GM23338 (cell line): Measurements from ENCODE around the gene CCDC63. TPM values are rescaled to one million over a fixed set of nuclear protein-coding genes. Genes with fewer than 3 reads are reported as not detected.

Experiments used
- ATAC-seq: fragments of 200-7000 bp; cut with Tn5 transposase; 3 replicates; pipeline ENCODE4 v1.9.1; 2020
- DNase-seq: peaks from one replicate; pipeline ENCODE4 v3.0.0-alpha.2; 2015; ENCODE audit warnings: low spot score
- H2AFZ ChIP-seq: fragments of 200-600 bp; sonication (generic); 2 replicates; pipeline ENCODE4 v1.8.0; 2016; ENCODE audit warnings: antibody characterized with exemption, mild to moderate bottlenecking, moderate library complexity
- H3F3A ChIP-seq: fragments of 200-600 bp; sonication (generic); replicated peaks from 2 replicates; pipeline ENCODE4 v1.8.0; 2017; ENCODE audit warnings: antibody characterized with exemption, mixed run types, low read depth
- H3K27ac ChIP-seq: fragments of 200-600 bp; sonication (generic); 2 replicates; pipeline ENCODE4 v1.6.1; 2016; ENCODE audit warnings: low read depth
- H3K27me3 ChIP-seq: fragments of 200-600 bp; sonication (generic); 2 replicates; pipeline ENCODE4 v1.8.0; 2016; ENCODE audit warnings: mild to moderate bottlenecking, mixed run types, moderate library complexity; ENCODE audit not compliant: insufficient read depth
- H3K36me3 ChIP-seq: fragments of 200-600 bp; sonication (generic); 2 replicates; pipeline ENCODE4 v1.8.0; 2016; ENCODE audit warnings: mild to moderate bottlenecking; ENCODE audit not compliant: insufficient read depth
- H3K4me1 ChIP-seq: fragments of 200-600 bp; sonication (generic); 2 replicates; pipeline ENCODE4 v1.8.0; 2016; ENCODE audit warnings: mild to moderate bottlenecking, moderate library complexity; ENCODE audit not compliant: insufficient read depth
- H3K4me2 ChIP-seq: fragments of 200-600 bp; sonication (generic); 2 replicates; pipeline ENCODE4 v1.7.1; 2017; ENCODE audit warnings: mixed run types
- H3K4me3 ChIP-seq: fragments of 200-600 bp; sonication (generic); 2 replicates; pipeline ENCODE4 v1.6.1; 2016; ENCODE audit warnings: mixed run types
- H3K79me2 ChIP-seq: fragments of 200-600 bp; sonication (generic); replicated peaks from 2 replicates; pipeline ENCODE4 v1.8.0; 2017; ENCODE audit warnings: mild to moderate bottlenecking; ENCODE audit not compliant: insufficient read depth
- H3K9me2 ChIP-seq: fragments of 200-600 bp; sonication (generic); 2 replicates; pipeline ENCODE4 v1.8.0; 2017; ENCODE audit not compliant: insufficient read depth
- H4K20me1 ChIP-seq: fragments of 200-600 bp; sonication (generic); replicated peaks from 2 replicates; pipeline ENCODE4 v1.8.0; 2017; ENCODE audit warnings: mild to moderate bottlenecking; ENCODE audit not compliant: insufficient read depth
- H3K27ac Mint-ChIP-seq: 2 replicates; pipeline ENCODE4 v1.8.0; 2020; ENCODE audit warnings: inconsistent platforms, mild to moderate bottlenecking, moderate library complexity, mixed read lengths
- H3K27me3 Mint-ChIP-seq: 3 replicates; pipeline ENCODE4 v1.8.0; 2022; ENCODE audit warnings: low read depth, mild to moderate bottlenecking, moderate library complexity, mixed read lengths, inconsistent platforms; ENCODE audit not compliant: insufficient read depth, poor library complexity
- H3K36me3 Mint-ChIP-seq: 3 replicates; pipeline ENCODE4 v1.8.0; 2021; ENCODE audit warnings: low read depth, mild to moderate bottlenecking, inconsistent platforms, moderate library complexity, mixed read lengths
- H3K4me1 Mint-ChIP-seq: 3 replicates; pipeline ENCODE4 v1.8.0; 2020; ENCODE audit warnings: mild to moderate bottlenecking, inconsistent platforms, mixed read lengths
- H3K4me3 Mint-ChIP-seq: 3 replicates; pipeline ENCODE4 v1.8.0; 2021; ENCODE audit warnings: moderate library complexity, mild to moderate bottlenecking, inconsistent platforms, mixed read lengths
- H3K9me3 Mint-ChIP-seq: 3 replicates; pipeline ENCODE4 v1.8.0; 2020; ENCODE audit warnings: moderate library complexity, mild to moderate bottlenecking, inconsistent platforms, mixed read lengths
- CREB1 ChIP-seq: fragments of 250-450 bp; sonication (Bioruptor Pico); IDR thresholded peaks from 2 replicates; pipeline ENCODE4 v1.5.0; 2020; ENCODE audit warnings: low read depth, mild to moderate bottlenecking, moderate library complexity
- CTCF ChIP-seq, 2 experiments: fragments of 200-600 bp in 1 of 2; sonication (generic) in 1 of 2; conservative IDR thresholded peaks; 2 replicates each; pipeline versions ENCODE4 v1.5.1 to v1.6.1; 2016 to 2017; ENCODE audit warnings: antibody characterized with exemption in 2 of 2, low read depth in 2 of 2, mild to moderate bottlenecking in 2 of 2, moderate library complexity in 1 of 2
- EZH2 ChIP-seq: fragments of 200-600 bp; sonication (generic); IDR thresholded peaks from one replicate; pipeline ENCODE4 v1.8.0; 2017; ENCODE audit warnings: antibody characterized with exemption, mild to moderate bottlenecking, low read depth; ENCODE audit not compliant: unreplicated experiment
- EZH2phosphoT487 ChIP-seq: fragments of 200-600 bp; sonication (generic); IDR thresholded peaks from one replicate; pipeline ENCODE4 v1.8.1; 2018; ENCODE audit warnings: antibody characterized with exemption; ENCODE audit not compliant: unreplicated experiment
- JUNB ChIP-seq: IDR thresholded peaks from one replicate; pipeline ENCODE4 v1.6.1; 2016; ENCODE audit warnings: antibody characterized with exemption; ENCODE audit not compliant: unreplicated experiment
- NANOG ChIP-seq: IDR thresholded peaks from 2 replicates; pipeline ENCODE4 v1.6.1; 2016; ENCODE audit warnings: antibody characterized with exemption, borderline replicate concordance
- POLR2AphosphoS5 ChIP-seq: IDR thresholded peaks from 2 replicates; pipeline ENCODE4 v1.6.1; 2016; ENCODE audit warnings: antibody characterized with exemption, low read depth
- STAT1 ChIP-seq: IDR thresholded peaks from one replicate; pipeline ENCODE4 v1.6.1; 2016; ENCODE audit warnings: antibody characterized with exemption; ENCODE audit not compliant: unreplicated experiment
- ZNF114 ChIP-seq: fragments of 250-450 bp; sonication (Bioruptor Pico); IDR thresholded peaks from 2 replicates; pipeline ENCODE4 v1.5.0; 2020; ENCODE audit warnings: mild to moderate bottlenecking, moderate library complexity
- ZNF331 ChIP-seq: fragments of 250-450 bp; sonication (Bioruptor Pico); IDR thresholded peaks from 2 replicates; pipeline ENCODE4 v1.5.0; 2020; ENCODE audit warnings: low read depth, mild to moderate bottlenecking, moderate library complexity
- polyA plus RNA-seq: library from polyadenylated mRNA; unstranded; fragments of >200 nt; fragmentation: Nextera tagmentation; extraction: Ambion mirVana; gene quantifications from 2 replicates; pipeline ENCODE4 v1.2.1, GENCODE V29; 2016
- total RNA-seq: library from RNA; depleted of rRNA; stranded (reverse); fragments of >200 nt; shearing (Covaris generic); gene quantifications from 2 replicates; pipeline ENCODE4 v1.2.3, GENCODE V29; 2014
- TF ChIP-seq, protein P1 (sequence below): IDR thresholded peaks from 2 replicates; pipeline ENCODE4 v1.6.1; 2016; ENCODE audit warnings: antibody characterized with exemption

The CCDC63 gene
- total and polyA plus RNA-seq, 2 experiments from 2014 or later: 1.8 TPM; not detected in 1

- no peak for ATAC-seq
These were observed 59.3 kb downstream of the CCDC63 start for GRCh38 chr12:110906083-110906482.

GRCh38 chr12:110906516-110906915, 59.7 kb downstream of the CCDC63 start:
- Histone ChIP-seq H2AFZ (no peak overlapping the region), H3K36me3 (no peaks in the 10 kb centered on the region), H3K79me2 (no peaks in the 10 kb centered on the region), H3K4me3 (no peak overlapping the region), H4K20me1 (no peaks in the 10 kb centered on the region), H3K9me2 (peaks cover 11% of the 10 kb centered on the region), H3K27me3 (no peaks in the 10 kb centered on the region), H3K27ac (no peak overlapping the region), H3F3A (no peaks in the 10 kb centered on the region), H3K4me1 (no peaks in the 10 kb centered on the region), H3K4me2 (no peak overlapping the region)
- Mint-ChIP-seq H3K9me3 (no peaks in the 10 kb centered on the region), H3K36me3 (no peaks in the 10 kb centered on the region), H3K4me1 (peaks cover 7% of the 10 kb centered on the region; the same call in 2 of the 3 replicates), H3K27ac (no peak overlapping the region), H3K27me3 (peaks cover 3% of the 10 kb centered on the region), H3K4me3 (no peak overlapping the region)
- no peak for DNase-seq
- TF ChIP-seq NANOG (no peak), CREB1 (CRISPR knock-in tag) (no peak), EZH2 (no peak), ZNF114 (CRISPR knock-in tag) (no peak), STAT1 (no peak), JUNB (no peak), CTCF (conservative IDR thresholded peaks at IDR 0.05; ENCODE audit: low read depth in 2 of 2) (no peak), ZNF331 (CRISPR knock-in tag) (no peak)
- TF ChIP-seq, protein P1, sequence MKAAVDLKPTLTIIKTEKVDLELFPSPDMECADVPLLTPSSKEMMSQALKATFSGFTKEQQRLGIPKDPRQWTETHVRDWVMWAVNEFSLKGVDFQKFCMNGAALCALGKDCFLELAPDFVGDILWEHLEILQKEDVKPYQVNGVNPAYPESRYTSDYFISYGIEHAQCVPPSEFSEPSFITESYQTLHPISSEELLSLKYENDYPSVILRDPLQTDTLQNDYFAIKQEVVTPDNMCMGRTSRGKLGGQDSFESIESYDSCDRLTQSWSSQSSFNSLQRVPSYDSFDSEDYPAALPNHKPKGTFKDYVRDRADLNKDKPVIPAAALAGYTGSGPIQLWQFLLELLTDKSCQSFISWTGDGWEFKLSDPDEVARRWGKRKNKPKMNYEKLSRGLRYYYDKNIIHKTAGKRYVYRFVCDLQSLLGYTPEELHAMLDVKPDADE: no peak
- ATAC-seq: no peak

More at GRCh38 chr12:110906083-110906482, 59.3 kb downstream of the CCDC63 start:
- no peak overlapping the region for H3K4me3 Mint-ChIP-seq
- Histone ChIP-seq H3K9me2 (peaks cover 11% of the 10 kb centered on the region), H3F3A (no peaks in the 10 kb centered on the region), H3K27ac (no peak overlapping the region), H4K20me1 (no peaks in the 10 kb centered on the region), H3K36me3 (no peaks in the 10 kb centered on the region), H2AFZ (no peak overlapping the region), H3K27me3 (no peaks in the 10 kb centered on the region), H3K4me3 (no peak overlapping the region), H3K4me2 (no peak overlapping the region), H3K79me2 (no peaks in the 10 kb centered on the region), H3K4me1 (no peaks in the 10 kb centered on the region)
- no peaks in the 10 kb centered on the region for H3K36me3 Mint-ChIP-seq
- peaks cover 5% of the 10 kb centered on the region; the same call in 2 of the 3 replicates for H3K4me1 Mint-ChIP-seq
- H3K27ac Mint-ChIP-seq: no peak overlapping the region
- TF ChIP-seq POLR2AphosphoS5: no peak
- TF ChIP-seq EZH2phosphoT487: no peak
- TF ChIP-seq JUNB: no peak
- TF ChIP-seq NANOG: no peak
- no peak for TF ChIP-seq ZNF331 (CRISPR knock-in tag)
- TF ChIP-seq ZNF114 (CRISPR knock-in tag): no peak
- no peaks in the 10 kb centered on the region for H3K9me3 Mint-ChIP-seq
- peaks cover 4% of the 10 kb centered on the region for H3K27me3 Mint-ChIP-seq
- DNase-seq: no peak
